Hematopoietic multipotent progenitor cell (in vitro differentiated cells): ENCODE measurements around the gene KRT9. TPM values are rescaled to one million over a fixed set of nuclear protein-coding genes. Genes with fewer than 3 reads are reported as not detected.

Experiments
- DNase-seq, 3 donors: peaks; one replicate each; pipeline ENCODE4 v3.0.0-alpha.2; 2011 to 2015; ENCODE audit warnings: low read depth in 2 of 3, low spot score in 2 of 3
- total RNA-seq: library from RNA; depleted of rRNA; stranded (reverse); fragments of >200 nt; gene quantifications from one replicate; pipeline ENCODE4 v1.2.3, GENCODE V29; 2012

The KRT9 gene
- total RNA-seq, 1 donor: not detected

DNA sequence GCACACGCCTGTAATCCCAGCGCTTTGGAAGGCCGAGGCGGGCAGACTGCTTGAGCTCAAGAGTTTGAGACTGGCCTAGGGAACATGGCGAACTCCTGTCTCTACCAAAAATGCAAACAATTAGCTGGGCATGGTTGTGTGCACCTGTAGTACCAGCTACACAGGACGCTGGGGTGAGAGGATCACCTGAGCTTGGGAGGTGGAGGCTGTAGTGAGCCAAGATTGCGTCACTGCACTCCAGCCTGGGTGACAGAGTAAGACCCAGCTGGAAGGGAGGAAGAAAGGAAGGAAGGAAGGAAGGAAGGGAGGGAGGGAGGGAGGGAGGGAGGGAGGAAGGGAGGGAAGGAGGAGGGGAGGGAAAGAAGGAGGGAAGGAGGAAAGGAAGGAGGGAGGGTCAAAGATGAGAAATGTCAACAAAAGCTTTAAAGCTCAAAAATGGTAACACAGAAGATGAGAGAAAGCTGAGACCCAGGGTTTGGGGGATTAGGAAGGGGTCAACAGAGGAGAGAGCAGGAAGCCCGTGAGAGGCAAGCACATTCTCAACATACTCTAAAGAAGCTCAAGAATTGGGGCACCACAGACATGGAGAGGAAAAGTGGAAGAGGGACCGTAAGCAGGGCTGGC is 38.8 kb downstream of the KRT9 start:
- DNase-seq: no peak

DNA sequence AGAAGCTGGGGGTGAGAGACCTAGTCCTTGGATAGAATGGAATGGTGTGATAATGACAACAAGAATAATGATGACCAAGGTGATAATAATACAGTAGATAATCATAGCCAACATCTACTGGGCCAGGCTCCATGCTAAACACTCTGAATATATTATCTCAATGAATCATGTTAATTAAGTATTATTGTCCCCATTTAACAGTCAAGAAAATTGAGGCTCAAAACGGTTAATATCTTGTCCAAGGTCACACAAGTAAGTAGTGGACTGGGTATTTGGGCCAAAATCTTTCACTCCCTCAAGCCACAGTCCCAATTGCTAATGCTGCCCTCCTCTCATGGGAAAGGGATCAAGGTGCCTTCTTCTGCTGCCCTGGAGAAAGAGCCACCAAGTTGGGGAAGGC is 39.9 kb downstream of the KRT9 start:
- DNase-seq: no peak

DNA sequence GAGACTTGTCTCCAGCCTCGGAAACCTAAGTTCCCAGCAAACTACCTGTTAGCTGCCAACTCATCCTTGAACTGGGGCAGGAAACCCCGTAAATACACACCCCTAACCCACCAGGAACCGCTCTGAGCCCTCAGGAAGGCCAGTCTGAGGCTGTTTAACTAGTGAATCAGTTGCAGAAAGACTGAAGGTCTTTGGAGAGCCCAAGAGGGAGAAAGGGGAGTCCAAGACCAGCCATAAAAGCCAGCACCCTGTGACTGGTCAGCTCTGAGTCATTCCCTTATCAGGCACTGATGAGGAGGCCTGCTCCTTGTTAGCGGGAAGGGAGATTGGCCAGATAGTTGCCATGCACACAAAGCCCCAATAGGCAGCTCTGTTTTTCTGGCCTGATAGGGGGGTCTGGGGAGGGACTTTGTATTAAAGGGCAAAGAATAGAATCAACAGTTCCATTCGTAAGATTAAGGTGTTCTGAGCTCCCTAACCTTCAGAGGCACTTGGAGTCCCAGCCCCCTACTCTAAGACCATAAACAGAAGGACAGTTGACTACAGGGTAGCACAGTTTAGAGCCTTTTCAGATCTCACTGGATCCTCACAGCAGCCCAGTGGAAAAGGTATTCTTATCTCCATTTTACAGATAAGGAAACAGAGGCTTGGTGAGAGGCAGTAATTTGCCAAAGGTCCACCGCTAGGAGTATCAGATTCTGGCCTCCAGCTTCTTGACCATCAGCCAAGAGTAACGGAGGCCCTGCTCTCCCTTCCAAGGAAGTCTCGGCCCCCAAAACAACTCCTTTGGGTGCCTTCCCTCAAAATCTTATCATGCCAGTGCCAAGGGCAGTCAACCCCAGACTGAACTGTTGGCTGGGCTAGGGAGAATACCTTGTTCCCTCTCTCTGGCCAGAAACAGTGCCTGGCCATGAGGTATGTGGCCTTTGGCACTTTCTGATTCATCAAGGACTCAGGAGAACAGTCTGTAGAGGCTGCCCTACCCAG is 41.5 kb downstream of the KRT9 start:
- DNase-seq: no peak

DNA sequence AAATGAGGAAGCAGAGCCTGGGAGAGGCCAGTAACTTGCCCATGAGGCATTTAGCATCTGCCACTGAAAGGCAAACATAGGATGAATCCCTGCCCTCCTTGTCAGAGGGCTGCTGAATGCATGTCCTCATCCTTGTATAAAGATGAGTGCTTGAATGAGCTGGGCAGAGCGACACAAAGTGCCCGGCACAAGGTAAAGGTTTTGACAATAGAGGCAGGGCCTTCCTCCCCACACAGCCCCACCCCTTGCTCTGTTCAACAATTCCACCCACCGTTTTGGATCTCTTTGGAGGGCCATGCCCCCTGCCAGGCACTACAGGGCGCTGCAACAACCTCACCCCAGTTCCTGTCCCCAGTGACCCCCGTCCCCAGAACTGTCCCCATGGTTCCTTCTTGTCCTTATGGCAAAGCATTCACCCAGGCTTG is 42.4 kb downstream of the KRT9 start:
- DNase-seq: no peak

DNA sequence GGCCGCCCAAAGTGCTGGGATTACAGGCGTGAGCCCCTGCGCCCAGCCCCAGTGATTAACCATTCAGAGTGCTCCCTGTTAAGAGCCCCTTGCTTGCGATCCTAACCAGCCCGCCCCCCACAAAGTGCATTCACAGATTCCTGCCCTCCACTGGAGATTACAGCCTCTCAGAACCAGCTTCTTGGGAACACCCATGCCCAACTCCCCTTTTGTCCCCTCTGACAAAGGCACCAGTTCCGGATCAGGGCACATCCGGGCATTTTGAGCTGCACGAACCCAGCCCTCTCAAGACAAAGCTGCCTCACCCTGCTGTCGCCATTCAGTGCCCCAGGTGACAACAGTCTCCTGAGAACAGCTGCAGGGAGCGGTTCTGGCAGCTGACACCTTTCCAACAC is 42.9 kb downstream of the KRT9 start:
- DNase-seq: no peak

DNA sequence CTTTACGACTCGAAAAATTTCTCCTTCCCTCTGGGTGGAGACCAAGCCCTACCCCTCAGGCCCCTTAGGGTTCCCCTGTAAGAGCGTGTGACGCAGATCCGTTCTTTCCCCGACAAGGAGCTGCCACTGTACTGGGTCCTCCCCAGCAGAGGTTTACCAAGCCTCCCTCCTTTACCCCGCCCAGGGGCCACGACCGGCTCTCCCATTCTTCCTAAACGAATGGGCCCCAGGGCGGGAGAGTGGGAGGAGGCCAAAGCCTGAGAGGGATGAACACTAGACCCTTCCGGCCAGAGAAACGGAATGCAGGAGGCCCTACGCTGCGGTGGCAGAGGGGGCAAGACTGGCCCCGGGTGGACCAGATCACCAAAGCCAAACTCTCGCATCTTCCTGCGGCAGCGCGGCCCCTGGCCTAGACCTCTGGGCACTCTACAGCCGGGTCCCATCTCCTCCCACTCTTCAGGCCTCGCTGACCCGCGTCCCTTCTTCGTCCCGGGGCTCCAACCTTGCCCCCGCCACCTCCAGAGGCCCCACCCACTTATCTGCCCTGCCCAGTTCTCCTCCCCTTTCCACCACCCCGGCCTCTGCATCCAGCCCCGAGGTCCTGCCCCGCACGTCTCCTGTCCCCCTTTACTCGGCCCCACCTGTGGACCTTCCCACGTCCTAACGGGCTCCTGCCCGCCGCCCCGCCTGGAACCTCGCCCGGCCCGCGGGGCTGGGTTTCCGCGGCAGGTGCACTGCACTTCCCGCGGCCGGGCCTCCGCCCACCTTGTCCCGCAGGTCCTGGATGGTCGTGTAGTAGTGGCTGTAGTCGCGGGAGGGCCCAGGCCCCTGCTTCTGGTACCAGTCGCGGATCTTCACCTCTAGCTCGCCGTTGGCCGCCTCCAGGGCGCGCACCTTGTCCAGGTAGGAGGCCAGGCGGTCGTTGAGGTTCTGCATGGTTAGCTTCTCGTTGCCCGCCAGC is 44.5 kb downstream of the KRT9 start:
- peak in 1 of 3 donors; percentile 14 for DNase-seq

DNA sequence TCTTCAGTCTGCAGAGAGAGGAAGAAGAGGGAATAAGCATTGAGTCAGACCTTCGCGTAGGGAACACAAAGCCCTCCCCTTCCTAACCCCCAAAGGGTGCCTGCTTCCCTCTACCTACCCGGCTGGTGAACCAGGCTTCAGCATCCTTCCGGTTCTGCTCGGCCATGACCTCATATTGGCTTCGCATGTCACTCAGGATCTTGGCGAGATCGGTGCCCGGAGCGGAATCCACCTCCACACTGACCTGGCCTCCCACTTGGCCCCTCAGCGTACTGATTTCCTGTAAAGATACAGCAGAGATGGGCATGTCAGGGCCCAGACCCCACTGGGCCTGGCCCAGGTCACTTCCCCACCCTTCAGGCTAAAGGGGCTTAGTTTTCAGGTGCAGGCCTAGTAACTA is 47.6 kb downstream of the KRT9 start:
- no peak for DNase-seq

DNA sequence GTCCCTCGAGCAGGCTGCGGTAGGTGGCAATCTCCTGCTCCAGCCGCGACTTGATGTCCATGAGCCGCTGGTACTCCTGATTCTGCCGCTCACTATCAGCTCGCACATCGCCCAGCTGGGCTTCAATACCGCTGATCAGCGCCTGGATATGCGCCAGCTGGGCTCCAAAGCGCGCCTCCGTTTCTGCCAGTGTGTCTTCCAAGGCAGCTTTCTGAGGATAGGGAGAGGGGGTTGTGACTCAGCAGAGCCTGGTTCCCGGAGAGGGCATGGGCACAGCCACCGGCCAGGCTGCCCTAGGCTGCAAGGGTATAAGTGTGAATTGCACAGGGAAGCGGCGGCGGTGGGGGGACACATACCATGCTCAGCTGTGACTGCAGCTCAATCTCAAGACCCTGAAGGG is 48.1 kb downstream of the KRT9 start:
- no peak for DNase-seq

DNA sequence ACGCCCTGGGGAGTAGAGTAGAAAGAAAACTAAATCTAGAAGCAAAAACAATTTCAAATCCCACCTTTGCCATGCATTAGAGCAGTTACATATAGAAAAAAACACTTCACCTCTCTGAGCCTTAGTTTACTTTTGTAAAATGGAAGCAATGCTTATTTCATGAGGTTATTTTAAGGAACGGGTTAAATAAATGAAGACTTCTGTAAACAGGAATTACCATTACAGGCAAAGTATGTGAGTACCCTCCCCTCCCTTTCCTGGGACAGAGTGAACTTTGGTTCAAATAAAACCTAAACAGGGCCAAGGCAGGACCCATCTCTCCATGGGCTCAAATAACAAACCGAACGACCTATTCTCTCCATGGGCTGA is 48.6 kb downstream of the KRT9 start:
- no peak for DNase-seq

DNA sequence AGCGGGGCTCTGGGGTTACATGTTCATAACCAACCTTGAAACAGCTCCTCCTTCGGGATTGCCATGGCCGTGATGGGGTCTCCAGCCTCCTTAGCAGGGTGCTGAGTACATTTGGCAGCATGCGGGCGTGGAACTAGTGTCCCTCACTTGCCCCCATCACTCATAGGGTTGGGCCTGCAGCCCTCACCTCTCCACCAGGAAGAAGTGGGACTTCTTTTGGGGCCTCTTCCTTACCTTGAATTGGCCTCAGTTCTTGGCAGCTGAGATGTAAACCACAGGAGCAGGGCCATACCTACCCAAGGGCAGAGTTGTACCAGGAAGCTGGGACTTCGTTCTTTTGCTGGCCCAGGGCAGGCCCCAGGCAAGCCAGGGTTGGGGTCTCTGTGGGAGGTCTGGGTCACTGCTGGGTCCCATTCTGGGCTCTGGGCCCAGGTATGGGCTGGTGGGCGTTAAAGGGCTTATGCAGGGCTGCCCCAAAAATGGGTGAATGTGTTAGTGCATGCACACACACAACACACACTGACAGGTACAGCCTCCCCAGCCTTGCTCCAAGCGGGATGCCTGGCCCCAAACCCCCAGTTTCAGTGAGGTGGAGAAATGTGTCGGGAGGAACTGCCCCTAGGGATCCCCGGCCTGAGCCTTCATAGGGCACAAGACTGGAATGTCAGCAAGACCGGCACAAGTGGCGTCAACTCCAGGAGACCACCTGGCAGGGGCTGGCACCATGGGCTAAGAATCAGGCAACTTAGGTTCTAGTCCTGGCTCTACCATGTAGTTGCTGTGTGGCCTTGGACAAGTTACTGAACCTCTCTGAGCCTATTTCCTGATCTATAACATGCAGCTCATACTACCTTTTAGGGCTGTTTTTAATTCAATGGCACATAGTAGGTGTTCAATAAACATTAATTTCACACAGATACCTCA is 49.3 kb downstream of the KRT9 start:
- DNase-seq: no peak

DNA sequence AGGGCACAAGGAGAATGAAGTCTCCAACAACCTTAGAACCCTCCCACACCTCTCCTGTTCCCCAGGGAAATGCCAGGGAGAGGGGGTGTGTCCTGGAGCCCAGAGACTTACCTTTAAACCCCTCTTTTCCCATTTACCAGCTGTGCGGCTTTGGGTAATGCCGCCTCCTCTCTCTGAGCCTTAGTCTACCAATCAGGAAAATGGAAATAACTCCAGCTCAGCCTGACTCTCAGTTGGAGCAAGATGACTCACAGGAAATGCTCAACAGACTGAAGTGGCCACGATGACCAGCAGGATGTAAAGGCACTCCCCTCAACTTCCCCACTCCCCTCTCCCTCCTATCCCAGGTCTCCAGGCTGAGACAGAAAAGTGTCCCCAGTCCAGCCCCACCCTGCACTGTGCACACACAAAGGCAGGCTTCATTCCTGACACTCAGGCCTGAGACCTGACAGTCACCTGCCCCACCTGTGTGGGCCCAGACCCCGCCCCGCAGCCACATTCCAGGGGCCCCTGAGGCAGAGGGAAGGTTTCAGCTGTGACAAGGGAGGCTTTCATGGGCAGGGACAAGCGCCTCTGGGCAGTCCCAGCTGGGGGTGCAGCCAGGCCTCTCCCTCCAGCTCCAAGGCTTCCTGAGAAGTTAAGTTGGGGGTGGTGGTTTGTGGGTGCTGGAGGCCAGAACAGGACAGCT is 50.1 kb downstream of the KRT9 start:
- no peak for DNase-seq

DNA sequence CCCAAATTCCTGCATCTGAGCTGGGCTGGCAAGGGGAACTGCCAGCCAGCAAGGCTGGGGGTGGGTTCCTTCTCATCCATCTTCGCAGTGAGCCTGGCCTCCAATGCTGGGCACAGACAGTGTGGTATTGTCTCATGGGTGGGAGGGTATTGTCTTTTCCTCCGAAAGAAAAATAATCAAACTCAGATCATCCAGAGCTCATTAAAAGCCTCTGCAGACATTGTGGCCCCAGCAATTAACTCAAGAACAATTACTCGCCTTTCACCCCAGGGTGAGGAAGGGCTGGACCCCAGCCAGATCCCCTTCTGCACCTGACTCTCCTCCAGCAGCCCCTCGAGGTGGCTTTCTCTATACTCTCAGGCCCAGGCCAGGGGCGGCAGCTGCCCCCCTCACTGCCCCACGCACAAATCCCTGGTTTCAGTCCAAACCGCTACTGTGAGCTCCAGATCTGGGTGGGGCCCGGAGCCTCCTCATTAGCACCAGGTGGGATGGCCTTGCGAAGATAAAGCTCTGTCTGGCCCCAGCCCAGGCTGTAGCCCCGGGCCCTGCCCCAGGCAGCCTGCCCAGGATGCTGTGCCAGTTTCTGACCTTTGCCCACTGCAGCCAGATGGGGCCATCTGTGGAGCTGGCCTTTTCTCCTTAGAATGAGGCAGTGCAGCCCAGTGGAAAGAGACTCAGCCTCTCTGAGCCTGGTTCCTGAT is 50.9 kb downstream of the KRT9 start:
- DNase-seq: no peak

DNA sequence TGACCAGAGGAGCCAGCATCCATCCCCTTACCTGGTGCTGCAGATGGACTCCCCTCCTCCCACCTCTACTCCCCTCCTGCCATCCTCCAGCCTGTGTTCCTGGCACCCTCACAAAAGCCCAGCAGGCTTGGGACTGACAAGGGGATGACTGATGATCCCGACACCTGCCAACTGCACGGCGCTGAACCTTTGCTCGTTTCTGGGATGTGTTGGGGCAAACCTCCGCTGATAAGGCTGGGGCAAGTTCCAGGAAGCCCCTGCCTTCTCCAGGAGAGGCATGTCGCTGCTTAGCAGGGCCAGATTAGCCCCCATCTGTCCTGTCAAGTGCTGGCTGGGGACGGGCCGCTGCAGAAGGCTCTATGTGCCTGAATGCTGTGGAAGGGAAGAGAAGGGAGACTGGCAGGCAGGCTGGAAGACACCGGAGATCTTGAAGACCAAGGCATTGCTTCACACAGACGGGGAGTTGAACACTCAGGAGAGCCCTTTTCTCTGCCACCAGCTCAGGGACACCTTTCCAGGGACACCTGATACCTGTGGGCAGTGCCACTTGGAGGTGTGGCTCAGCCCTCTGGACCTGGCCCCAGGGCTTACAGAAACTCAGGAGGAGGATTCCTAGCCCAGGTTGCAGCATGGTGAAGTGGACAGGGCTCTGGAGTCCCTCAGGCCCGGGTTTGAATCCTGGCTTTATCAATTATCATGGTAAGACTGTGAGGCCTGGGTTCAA is 52.2 kb downstream of the KRT9 start:
- DNase-seq: no peak

DNA sequence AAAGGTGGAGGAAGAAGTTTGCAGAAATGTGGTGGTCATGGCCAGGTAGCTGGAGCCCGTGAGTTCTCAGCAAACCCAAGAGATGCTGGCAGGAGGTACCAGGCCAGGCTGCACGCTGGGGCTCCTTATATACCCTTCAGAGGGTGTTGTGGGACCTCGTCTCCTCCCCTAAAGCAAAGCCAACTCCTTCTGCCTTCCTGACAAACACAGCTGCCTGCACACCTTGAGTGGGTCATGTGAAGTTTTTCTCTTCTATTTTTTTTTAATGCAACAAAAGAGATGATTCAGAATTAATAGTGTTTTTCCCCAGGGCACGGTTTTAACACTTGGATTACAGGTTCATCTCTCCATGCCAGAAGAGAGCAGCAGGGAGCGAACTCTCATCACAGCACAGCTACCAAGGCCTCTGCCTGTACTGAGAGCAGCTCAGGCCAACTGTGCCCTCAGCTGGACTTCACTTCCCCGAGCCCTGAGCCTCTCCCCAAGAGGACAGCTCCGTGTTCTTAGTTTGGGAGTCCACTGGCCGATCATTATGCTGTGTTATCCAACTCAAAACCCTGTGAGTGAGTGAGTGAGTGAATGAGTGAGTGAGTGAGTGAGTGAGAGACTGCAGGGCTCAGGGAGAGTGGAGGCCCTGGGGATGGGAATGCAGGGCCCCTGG is 52.9 kb downstream of the KRT9 start, which contains the start of gene KRT15:
TSS of gene KRT15 (minus strand) at position 102 of the 661 bp plus-strand sequence. CDS start at position 39, 63 bp downstream.
- no peak for DNase-seq

DNA sequence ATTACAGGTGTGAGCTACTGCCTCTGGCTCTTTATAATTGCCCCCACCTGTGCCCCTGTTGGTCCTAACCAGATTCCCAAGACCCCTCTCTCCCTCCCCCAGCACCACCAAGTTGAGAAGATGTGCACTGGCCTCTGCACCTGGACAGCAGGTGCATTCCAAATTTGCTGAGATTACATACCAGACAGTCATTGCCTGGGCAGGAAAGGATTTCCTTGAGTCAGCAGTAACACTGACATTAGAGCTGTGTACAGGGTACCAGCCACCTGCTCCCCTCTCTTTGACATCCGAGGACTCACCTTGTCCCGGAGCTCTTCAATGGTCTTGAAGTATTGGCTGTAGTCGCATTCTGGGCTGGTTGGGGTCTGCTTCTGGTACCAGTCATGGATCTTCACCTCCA is 53.8 kb downstream of the KRT9 start:
- DNase-seq: no peak

DNA sequence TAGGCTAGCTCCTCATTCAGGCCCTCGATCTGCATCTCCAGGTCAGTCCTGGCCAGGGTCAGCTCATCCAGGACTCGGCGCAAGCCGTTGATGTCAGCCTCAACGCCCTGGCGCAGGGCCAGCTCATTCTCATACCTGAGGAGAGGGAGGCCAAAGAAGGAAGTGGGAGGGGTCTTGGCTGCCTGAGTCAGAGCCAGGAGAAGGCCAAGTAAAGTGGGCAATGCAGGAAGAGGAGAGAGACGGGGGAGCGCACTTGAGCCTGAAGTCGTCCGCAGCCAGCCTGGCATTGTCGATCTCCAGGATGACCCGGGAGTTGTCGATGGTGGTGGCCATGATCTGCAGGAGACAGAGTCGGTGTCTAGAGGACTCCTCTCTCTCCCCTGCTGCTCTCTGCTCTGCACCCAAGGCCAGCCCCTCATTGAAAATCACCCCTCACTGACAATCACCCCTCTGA is 55.0 kb downstream of the KRT9 start:
- no peak for DNase-seq

DNA sequence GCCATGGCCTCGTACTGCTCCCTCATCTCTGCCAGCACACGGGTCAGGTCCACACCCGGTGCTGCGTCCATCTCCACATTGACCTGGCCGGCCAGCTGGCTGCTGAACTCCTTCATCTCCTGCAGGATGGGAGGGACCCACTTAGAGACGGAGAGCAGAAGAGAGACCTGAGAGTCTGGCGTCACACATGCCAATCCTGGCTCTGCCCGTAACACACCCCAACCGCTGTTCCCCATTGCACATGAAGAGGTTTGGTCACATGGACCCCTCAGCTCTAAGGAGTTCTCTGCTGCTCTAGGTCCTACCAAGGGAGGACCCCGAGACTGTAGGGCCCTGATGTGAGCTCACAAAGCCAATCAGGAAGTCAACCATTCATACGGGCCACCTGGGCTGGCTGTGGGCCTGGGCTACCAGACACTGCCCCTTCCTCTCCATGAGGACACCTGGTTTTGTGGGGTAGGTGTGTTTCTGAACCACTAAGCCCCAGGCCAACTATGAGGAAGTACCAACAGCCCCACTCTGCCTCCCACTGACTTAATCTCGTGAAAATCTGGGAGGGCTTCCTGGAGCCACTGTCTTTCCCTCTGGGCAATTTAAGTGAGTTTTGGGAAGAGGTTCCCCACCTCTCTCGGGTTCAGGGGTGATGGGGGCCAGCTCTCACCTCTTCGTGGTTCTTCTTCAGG is 55.6 kb downstream of the KRT9 start:
- no peak for DNase-seq
